ENCODE measurements around the gene A2ML1. TPM values are rescaled to one million over a fixed set of nuclear protein-coding genes. Genes with fewer than 3 reads are reported as not detected.

A2ML1 gene
- total and polyA plus RNA-seq, 2 donors (not counting 3 experiments of a cell fraction or from before 2014, with no cell fraction given) = not detected

DNA sequence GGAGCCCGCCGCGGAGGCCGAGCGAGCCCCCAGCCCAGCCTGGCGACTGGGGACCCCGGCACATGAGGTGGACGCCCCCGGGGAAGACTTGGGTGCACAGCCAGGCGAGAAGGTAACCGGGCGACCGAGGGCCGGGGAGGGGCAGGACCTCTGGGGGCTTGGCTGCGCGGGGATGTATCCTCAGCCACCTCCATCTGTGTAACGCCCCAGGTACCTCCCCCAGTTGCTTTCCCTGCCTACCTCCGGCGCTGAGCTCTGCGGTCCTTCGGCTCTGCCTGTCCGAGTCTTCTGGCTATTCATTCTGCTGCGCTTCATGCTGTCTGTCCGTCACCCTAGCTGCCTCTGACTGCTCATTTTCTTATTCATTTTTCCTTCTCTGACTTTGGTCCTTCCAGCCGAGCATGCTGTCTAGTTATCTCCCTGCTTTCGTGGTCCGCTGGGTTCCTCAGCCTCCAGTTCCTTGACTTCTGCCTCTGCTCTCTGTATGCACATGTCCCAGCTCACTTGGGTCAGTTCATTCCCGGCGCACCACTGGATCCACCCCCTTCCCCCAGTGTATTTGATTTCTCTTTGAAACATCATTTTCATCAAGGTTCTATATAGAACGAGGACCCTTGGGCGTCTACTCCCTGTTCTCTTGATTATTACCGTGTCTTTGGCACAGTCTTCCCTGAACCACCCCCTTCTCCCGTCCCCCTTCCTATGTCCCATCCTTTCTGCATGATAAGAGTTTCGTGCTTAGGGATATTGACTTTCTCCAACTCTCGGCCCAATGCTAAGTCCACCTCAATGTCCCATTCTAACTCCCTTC, 92.5 kb downstream of the A2ML1 start:
- Histone ChIP-seq H3K9me3 (replicated peaks; ENCODE audit: control insufficient read depth, insufficient read depth, low read length) (no peaks in the 10 kb centered on the region), H4K20me1 (replicated peaks; ENCODE audit: control insufficient read depth, extremely low read depth, insufficient read depth, low read length) (no peaks in the 10 kb centered on the region), H3K36me3 (ENCODE audit: control insufficient read depth in 2 of 2, extremely low read depth in 1 of 2, insufficient read depth in 2 of 2, low read length in 2 of 2) (peaks cover 0 to 4% of the 10 kb centered on the region in 2 experiments), H3K79me2 (ENCODE audit: control insufficient read depth, insufficient read depth, low read length) (no peaks in the 10 kb centered on the region), H3K27me3 (ENCODE audit: control insufficient read depth in 2 of 2, insufficient read depth in 2 of 2, low read length in 2 of 2) (no peaks in the 10 kb centered on the region), H3K9ac (replicated peaks; ENCODE audit: extremely low read depth, insufficient read depth, low read length) (peak overlapping the region; percentile 55), H3K4me2 (ENCODE audit: insufficient read depth, low read length) (peak overlapping the region; percentile 96), H3K9me1 (replicated peaks; ENCODE audit: control insufficient read depth, extremely low read depth, insufficient read depth, low read length) (no peaks in the 10 kb centered on the region), H3K4me3 (replicated peaks in 1 of 3; ENCODE audit: insufficient read depth in 1 of 3, low read depth in 1 of 3, low read length in 3 of 3) (peak overlapping the region; percentile 87 to 92 (median 87)), H3K4me1 (ENCODE audit: control insufficient read depth, extremely low read depth, insufficient read depth, low read length) (peaks cover 18% of the 10 kb centered on the region), H3K27ac (ENCODE audit: insufficient read depth, low read depth, low read length) (peak overlapping the region; percentile 34), H2AFZ (ENCODE audit: low read depth, low read length) (peak overlapping the region; percentile 99)
- BruUV-seq (replicated peaks) = no TSS peak
- intact Hi-C loops (cut with micrococcal nuclease) (loop anchor here (1.0 kb wide), 2 partner anchors 34 to 124 kb away; partner anchors contain the start of gene M6PR), dilution Hi-C loops (cut with MboI; ENCODE audit: extremely low pct_ligation_motif_present, low sequenced_read_pairs) (no loop called here)
- POLR2A ChIA-PET = interaction anchor here (1.4 kb wide), 1 partner anchor 35 kb away, joined by 4 read pairs; the partner anchor contains the start of gene M6PR
- CTCF ChIA-PET = interaction anchor here (1.1 to 4.9 kb wide), 10 partner anchors 10 to 371 kb away, joined by 3 to 24 read pairs (median 6); partner anchors contain the start of genes M6PR and RIMKLB
- FAIRE-seq = peak; percentile 69
- TF ChIP-seq EZH2 (IDR thresholded peaks at IDR 0.05; ENCODE audit: borderline replicate concordance, low read depth, low read length, severe bottlenecking) = no peak
- no peak for TF ChIP-seq JUN (IDR thresholded peaks at IDR 0.05; ENCODE audit: borderline replicate concordance, insufficient read depth, insufficient read length, low read depth)
- TF ChIP-seq, protein P1, sequence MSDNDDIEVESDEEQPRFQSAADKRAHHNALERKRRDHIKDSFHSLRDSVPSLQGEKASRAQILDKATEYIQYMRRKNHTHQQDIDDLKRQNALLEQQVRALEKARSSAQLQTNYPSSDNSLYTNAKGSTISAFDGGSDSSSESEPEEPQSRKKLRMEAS (IDR thresholded peaks at IDR 0.05; ENCODE audit: insufficient read depth, insufficient read length) = no peak
- TF ChIP-seq POLR2A (IDR thresholded peaks at IDR 0.05; ENCODE audit: low read depth, low read length) = no peak
- no peak for TF ChIP-seq GATA2 (IDR thresholded peaks at IDR 0.05; ENCODE audit: insufficient read depth, insufficient read length, low read depth, low read length)
- no peak for TF ChIP-seq MYC (IDR thresholded peaks at IDR 0.05; ENCODE audit: low read depth, low read length)
- TF ChIP-seq FOS (IDR thresholded peaks at IDR 0.05; ENCODE audit: borderline replicate concordance, insufficient read depth, low read length) = no peak
- TF ChIP-seq POLR2AphosphoS5 (IDR thresholded peaks at IDR 0.05; ENCODE audit: insufficient read depth, low read depth, low read length) = no peak
- no peak for TF ChIP-seq CTCF (IDR thresholded peaks at IDR 0.05; ENCODE audit: extremely low read depth in 1 of 2, insufficient read depth in 1 of 2, low read depth in 1 of 2, low read length in 2 of 2)
- peak; percentile 66 for DNase-seq (ENCODE audit: low read depth, low spot score)

Measured in endothelial cell of umbilical vein (primary cell).